Hepatocyte (in vitro differentiated cells): Measurements from ENCODE around the gene MOB2.

ENCODE experiments used
- EZH2 ChIP-seq: fragments of 200-600 bp; sonication (generic); IDR thresholded peaks from 2 replicates; pipeline ENCODE4 v1.6.1; 2016; ENCODE audit warnings: antibody characterized with exemption, mild to moderate bottlenecking, borderline replicate concordance
- EZH2phosphoT487 ChIP-seq: fragments of 200-600 bp; sonication (generic); IDR thresholded peaks from one replicate; pipeline ENCODE4 v1.6.1; 2018; ENCODE audit warnings: antibody characterized with exemption, mild to moderate bottlenecking, low read depth, moderate library complexity; ENCODE audit not compliant: unreplicated experiment, severe bottlenecking
- TF ChIP-seq, protein P1 (sequence below): fragments of 200-600 bp; sonication (generic); IDR thresholded peaks from 2 replicates; pipeline ENCODE4 v1.5.1; 2016; ENCODE audit warnings: antibody characterized with exemption, mild to moderate bottlenecking; ENCODE audit not compliant: poor library complexity

DNA sequence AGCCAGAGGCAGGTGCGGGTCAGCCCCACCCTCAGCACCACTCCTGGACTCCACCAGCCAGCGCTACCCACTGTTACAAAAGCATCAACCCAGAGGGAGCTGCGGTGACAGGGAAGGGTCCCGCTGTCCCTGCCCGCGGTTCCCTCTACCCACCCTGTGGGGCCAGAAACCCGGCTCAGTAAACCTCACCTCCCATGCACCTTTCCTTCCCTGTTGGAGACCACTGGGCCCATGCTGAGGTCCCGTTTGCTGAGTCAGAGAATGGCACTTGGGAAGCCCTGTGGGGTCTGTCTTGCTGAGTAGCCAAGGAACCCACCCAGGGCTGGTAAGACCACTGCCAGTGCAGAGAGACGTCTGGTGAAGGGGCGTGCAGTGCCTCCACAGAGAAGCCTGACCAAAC, 42.1 kb upstream of the MOB2 start:
- TF ChIP-seq, protein P1, sequence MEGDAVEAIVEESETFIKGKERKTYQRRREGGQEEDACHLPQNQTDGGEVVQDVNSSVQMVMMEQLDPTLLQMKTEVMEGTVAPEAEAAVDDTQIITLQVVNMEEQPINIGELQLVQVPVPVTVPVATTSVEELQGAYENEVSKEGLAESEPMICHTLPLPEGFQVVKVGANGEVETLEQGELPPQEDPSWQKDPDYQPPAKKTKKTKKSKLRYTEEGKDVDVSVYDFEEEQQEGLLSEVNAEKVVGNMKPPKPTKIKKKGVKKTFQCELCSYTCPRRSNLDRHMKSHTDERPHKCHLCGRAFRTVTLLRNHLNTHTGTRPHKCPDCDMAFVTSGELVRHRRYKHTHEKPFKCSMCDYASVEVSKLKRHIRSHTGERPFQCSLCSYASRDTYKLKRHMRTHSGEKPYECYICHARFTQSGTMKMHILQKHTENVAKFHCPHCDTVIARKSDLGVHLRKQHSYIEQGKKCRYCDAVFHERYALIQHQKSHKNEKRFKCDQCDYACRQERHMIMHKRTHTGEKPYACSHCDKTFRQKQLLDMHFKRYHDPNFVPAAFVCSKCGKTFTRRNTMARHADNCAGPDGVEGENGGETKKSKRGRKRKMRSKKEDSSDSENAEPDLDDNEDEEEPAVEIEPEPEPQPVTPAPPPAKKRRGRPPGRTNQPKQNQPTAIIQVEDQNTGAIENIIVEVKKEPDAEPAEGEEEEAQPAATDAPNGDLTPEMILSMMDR, result no peak
- TF ChIP-seq EZH2phosphoT487 (no peak), EZH2 (no peak)
